ENCODE results near the gene ZNF346.
A peak's percentile ranks its signal among the peaks of the same experiment; 100 is the strongest.

DNA sequence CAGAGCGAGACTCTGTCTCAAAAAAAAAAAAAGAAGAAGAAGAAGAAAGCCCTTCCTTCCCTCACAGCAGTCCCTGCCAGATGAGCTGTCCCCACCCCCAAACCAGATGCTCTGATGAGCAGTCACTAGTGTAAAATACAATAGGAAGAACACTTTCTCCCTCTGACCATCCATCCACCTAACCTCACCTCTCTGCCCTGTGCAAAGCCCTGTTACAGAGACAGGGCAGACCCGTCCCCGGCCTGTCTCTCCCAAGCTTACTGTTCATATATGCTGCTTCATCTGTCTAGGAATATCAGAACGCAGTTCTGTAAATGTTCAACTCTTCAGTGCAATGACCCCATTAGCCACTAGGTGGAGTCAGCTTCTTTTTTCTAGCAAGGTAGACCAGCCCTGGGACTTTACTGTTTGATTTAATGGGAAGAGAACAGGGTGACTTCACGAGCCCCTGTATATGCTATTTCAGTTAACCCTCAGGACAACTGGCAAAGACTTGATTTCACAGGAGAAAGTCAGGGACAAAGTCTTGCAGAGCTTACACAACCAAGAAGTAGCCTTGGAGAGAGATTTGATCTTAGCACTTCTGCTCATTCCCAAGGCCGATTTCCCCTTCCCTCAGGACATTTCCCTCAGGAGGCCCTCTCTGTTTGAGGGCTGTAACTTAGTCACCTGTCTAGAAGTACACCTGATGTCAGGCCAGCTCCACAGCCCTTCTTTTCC lies 49.3 kb downstream of the ZNF346 start:
- TF ChIP-seq, protein P1, sequence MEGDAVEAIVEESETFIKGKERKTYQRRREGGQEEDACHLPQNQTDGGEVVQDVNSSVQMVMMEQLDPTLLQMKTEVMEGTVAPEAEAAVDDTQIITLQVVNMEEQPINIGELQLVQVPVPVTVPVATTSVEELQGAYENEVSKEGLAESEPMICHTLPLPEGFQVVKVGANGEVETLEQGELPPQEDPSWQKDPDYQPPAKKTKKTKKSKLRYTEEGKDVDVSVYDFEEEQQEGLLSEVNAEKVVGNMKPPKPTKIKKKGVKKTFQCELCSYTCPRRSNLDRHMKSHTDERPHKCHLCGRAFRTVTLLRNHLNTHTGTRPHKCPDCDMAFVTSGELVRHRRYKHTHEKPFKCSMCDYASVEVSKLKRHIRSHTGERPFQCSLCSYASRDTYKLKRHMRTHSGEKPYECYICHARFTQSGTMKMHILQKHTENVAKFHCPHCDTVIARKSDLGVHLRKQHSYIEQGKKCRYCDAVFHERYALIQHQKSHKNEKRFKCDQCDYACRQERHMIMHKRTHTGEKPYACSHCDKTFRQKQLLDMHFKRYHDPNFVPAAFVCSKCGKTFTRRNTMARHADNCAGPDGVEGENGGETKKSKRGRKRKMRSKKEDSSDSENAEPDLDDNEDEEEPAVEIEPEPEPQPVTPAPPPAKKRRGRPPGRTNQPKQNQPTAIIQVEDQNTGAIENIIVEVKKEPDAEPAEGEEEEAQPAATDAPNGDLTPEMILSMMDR (IDR thresholded peaks at IDR 0.05), result peak; percentile 72 to 83 (median 78)
- TF ChIP-seq POLR2A (IDR thresholded peaks at IDR 0.05), result no peak
- no peak for TF ChIP-seq POLR2AphosphoS5 (IDR thresholded peaks at IDR 0.05)

Measured in upper lobe of left lung (tissue), 4 donors.